ENCODE results near the gene ADAMTSL1.

GRCh38 chr9:18675973-18676372, 202.0 kb downstream of the ADAMTSL1 start:
- TF ChIP-seq POLR2AphosphoS5 (IDR thresholded peaks at IDR 0.05) (no peak), POLR2A (IDR thresholded peaks at IDR 0.05) (no peak)
- TF ChIP-seq, protein P1, sequence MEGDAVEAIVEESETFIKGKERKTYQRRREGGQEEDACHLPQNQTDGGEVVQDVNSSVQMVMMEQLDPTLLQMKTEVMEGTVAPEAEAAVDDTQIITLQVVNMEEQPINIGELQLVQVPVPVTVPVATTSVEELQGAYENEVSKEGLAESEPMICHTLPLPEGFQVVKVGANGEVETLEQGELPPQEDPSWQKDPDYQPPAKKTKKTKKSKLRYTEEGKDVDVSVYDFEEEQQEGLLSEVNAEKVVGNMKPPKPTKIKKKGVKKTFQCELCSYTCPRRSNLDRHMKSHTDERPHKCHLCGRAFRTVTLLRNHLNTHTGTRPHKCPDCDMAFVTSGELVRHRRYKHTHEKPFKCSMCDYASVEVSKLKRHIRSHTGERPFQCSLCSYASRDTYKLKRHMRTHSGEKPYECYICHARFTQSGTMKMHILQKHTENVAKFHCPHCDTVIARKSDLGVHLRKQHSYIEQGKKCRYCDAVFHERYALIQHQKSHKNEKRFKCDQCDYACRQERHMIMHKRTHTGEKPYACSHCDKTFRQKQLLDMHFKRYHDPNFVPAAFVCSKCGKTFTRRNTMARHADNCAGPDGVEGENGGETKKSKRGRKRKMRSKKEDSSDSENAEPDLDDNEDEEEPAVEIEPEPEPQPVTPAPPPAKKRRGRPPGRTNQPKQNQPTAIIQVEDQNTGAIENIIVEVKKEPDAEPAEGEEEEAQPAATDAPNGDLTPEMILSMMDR (IDR thresholded peaks at IDR 0.05), result no peak
